SK-N-SH treated with all-trans-retinoic acid at 6 μM for 48 hours (cell line): Measurements from ENCODE around the gene PDGFD.

Experiments
- ATAC-seq: fragments of 200-7000 bp; cut with Tn5 transposase; 3 replicates; pipeline ENCODE4 v1.9.1; 2020; ENCODE audit warnings: mild to moderate bottlenecking, moderate library complexity
- ARNTL ChIP-seq: fragments of 450-650 bp; formaldehyde crosslinking; IDR thresholded peaks from 2 replicates; pipeline ENCODE4 v1.5.0; 2020; ENCODE audit warnings: low read depth, mild to moderate bottlenecking, moderate library complexity, borderline replicate concordance
- BACH2 ChIP-seq: fragments of 250-450 bp; sonication (Bioruptor Pico); IDR thresholded peaks from 2 replicates; pipeline ENCODE4 v1.9.0; 2021; ENCODE audit warnings: mild to moderate bottlenecking, borderline replicate concordance
- CSDC2 ChIP-seq: fragments of 250-450 bp; sonication (Bioruptor Pico); IDR thresholded peaks from 2 replicates; pipeline ENCODE4 v1.5.0; 2020; ENCODE audit warnings: mild to moderate bottlenecking, moderate library complexity
- ESRRG ChIP-seq: fragments of 250-450 bp; sonication (Bioruptor Pico); IDR thresholded peaks from 2 replicates; pipeline ENCODE4 v1.6.1; 2021; ENCODE audit warnings: mild to moderate bottlenecking
- GLIS3 ChIP-seq: fragments of 250-450 bp; sonication (Bioruptor Pico); IDR thresholded peaks from 2 replicates; pipeline ENCODE4 v1.5.0; 2020; ENCODE audit warnings: mild to moderate bottlenecking, moderate library complexity
- ISL1 ChIP-seq: fragments of 250-450 bp; sonication (Bioruptor Pico); IDR thresholded peaks from 2 replicates; pipeline ENCODE4 v2.1.2; 2022; ENCODE audit warnings: mild to moderate bottlenecking, moderate library complexity
- RARB ChIP-seq: fragments of 250-450 bp; sonication (Bioruptor Pico); IDR thresholded peaks from 2 replicates; pipeline ENCODE4 v1.8.0; 2021; ENCODE audit warnings: mild to moderate bottlenecking, moderate library complexity
- SNAI2 ChIP-seq: fragments of 250-450 bp; sonication (Bioruptor Pico); IDR thresholded peaks from 2 replicates; pipeline ENCODE4 v1.5.0; 2020; ENCODE audit warnings: mild to moderate bottlenecking, moderate library complexity
- TCF4 ChIP-seq: fragments of 250-450 bp; sonication (Bioruptor Pico); IDR thresholded peaks from 2 replicates; pipeline ENCODE4 v1.8.0; 2021; ENCODE audit warnings: mild to moderate bottlenecking, moderate library complexity, borderline replicate concordance
- TOX ChIP-seq: fragments of 250-450 bp; sonication (Bioruptor Pico); IDR thresholded peaks from 2 replicates; pipeline ENCODE4 v1.8.0; 2021; ENCODE audit warnings: mild to moderate bottlenecking, moderate library complexity, borderline replicate concordance
- ZC3H10 ChIP-seq: fragments of 250-450 bp; sonication (Bioruptor Pico); IDR thresholded peaks from 2 replicates; pipeline ENCODE4 v1.5.1; 2021; ENCODE audit warnings: mild to moderate bottlenecking, moderate library complexity
- ZFP3 ChIP-seq: fragments of 250-450 bp; sonication (Bioruptor Pico); IDR thresholded peaks from 2 replicates; pipeline ENCODE4 v1.5.0; 2020; ENCODE audit warnings: mild to moderate bottlenecking, moderate library complexity
- ZFP30 ChIP-seq: fragments of 450-650 bp; formaldehyde crosslinking; IDR thresholded peaks from 2 replicates; pipeline ENCODE4 v1.5.0; 2022; ENCODE audit warnings: mild to moderate bottlenecking, moderate library complexity
- ZNF565 ChIP-seq: fragments of 450-650 bp; formaldehyde crosslinking; conservative IDR thresholded peaks from 2 replicates; pipeline ENCODE4 v1.5.0; 2020; ENCODE audit warnings: low read depth, mild to moderate bottlenecking, moderate library complexity
- ZNF70 ChIP-seq: fragments of 450-650 bp; formaldehyde crosslinking; IDR thresholded peaks from 2 replicates; pipeline ENCODE4 v1.5.0; 2020; ENCODE audit warnings: mild to moderate bottlenecking, moderate library complexity
- ZNF8 ChIP-seq: fragments of 450-650 bp; formaldehyde crosslinking; IDR thresholded peaks from 2 replicates; pipeline ENCODE4 v1.5.0; 2020; ENCODE audit warnings: mild to moderate bottlenecking, moderate library complexity
- TF ChIP-seq, protein P1 (sequence below): fragments of 250-450 bp; sonication (Bioruptor Pico); IDR thresholded peaks from 2 replicates; pipeline ENCODE4 v1.8.0; 2020; ENCODE audit warnings: mild to moderate bottlenecking, moderate library complexity, borderline replicate concordance
- TF ChIP-seq, protein P2 (sequence below): fragments of 250-450 bp; sonication (Bioruptor Pico); IDR thresholded peaks from 2 replicates; pipeline ENCODE4 v1.5.1; 2021; ENCODE audit warnings: mild to moderate bottlenecking, moderate library complexity
- TF ChIP-seq, protein P3 (sequence below): fragments of 250-450 bp; sonication (Bioruptor Pico); IDR thresholded peaks from 2 replicates; pipeline ENCODE4 v1.8.0; 2021; ENCODE audit warnings: low read depth, mild to moderate bottlenecking, moderate library complexity, borderline replicate concordance
- TF ChIP-seq, protein P4 (sequence below): fragments of 250-450 bp; sonication (Bioruptor Pico); IDR thresholded peaks from 2 replicates; pipeline ENCODE4 v1.5.0; 2020; ENCODE audit warnings: mild to moderate bottlenecking, moderate library complexity

The PDGFD gene

DNA sequence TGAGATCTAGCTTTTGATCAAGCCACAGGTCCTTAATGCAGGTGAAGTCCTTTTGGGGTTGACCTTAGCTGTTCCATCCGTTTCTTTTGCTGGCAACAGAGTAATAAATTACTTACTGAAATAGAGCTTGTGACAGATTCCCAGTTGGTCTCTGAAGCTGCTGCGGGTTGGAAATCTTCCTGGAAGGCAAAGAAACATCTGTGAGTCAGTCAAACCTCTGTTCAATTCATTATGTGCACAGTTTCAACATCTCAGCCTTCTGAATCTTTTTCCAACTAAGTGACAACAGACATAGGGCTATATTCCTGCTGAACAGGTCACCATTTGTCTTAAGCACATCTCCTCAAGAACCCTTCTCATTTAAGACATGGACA lies 216.4 kb downstream of the PDGFD start:
- peak; percentile 34; the same call in 2 of the 3 replicates for ATAC-seq
- TF ChIP-seq, protein P1, sequence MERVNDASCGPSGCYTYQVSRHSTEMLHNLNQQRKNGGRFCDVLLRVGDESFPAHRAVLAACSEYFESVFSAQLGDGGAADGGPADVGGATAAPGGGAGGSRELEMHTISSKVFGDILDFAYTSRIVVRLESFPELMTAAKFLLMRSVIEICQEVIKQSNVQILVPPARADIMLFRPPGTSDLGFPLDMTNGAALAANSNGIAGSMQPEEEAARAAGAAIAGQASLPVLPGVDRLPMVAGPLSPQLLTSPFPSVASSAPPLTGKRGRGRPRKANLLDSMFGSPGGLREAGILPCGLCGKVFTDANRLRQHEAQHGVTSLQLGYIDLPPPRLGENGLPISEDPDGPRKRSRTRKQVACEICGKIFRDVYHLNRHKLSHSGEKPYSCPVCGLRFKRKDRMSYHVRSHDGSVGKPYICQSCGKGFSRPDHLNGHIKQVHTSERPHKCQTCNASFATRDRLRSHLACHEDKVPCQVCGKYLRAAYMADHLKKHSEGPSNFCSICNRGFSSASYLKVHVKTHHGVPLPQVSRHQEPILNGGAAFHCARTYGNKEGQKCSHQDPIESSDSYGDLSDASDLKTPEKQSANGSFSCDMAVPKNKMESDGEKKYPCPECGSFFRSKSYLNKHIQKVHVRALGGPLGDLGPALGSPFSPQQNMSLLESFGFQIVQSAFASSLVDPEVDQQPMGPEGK (CRISPR knock-in tag) = no peak
- 0 out of 2 replicates have a peak, but pooled peaks have one; percentile 0 for TF ChIP-seq ISL1 (CRISPR knock-in tag)

DNA sequence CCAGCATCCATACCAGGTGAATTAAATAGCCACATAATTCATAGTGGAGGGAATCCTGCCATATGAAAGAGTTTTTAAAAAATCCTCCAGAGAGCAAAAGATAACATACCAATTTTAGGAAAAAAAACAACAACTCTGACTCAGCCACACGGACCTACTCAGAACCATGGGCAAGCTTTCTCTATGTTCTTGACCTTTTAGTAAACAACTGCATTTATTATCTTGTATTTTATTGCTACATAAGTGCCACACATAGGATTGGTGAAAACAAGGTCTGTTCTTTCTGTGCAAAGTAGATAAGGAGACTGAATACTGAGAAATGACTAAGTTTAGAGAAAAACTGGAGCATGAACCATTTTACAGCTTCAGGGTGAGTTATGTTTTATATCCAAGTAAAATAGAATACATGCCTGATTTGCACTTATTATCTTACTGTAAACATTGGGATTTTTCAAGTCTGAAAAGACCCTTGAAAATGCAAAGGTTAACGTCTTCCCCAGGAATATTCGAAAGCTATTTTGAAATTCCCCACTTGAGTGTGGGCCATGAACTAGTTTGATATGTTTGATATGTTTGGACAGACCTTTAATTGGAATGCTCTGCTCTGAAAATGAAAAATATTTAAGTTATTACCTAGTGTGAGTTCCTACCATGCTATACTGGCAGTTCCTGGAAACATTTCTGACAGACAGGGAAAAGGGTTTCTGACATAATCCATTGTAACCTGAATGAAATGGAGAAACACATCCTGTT lies 217.0 kb downstream of the PDGFD start:
- peak; percentile 53 for ATAC-seq
- peak; percentile 18; the same call in 1 of the 2 replicates for TF ChIP-seq ISL1 (CRISPR knock-in tag)
- TF ChIP-seq, protein P2, sequence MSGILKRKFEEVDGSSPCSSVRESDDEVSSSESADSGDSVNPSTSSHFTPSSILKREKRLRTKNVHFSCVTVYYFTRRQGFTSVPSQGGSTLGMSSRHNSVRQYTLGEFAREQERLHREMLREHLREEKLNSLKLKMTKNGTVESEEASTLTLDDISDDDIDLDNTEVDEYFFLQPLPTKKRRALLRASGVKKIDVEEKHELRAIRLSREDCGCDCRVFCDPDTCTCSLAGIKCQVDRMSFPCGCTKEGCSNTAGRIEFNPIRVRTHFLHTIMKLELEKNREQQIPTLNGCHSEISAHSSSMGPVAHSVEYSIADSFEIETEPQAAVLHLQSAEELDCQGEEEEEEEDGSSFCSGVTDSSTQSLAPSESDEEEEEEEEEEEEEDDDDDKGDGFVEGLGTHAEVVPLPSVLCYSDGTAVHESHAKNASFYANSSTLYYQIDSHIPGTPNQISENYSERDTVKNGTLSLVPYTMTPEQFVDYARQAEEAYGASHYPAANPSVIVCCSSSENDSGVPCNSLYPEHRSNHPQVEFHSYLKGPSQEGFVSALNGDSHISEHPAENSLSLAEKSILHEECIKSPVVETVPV = no peak

DNA sequence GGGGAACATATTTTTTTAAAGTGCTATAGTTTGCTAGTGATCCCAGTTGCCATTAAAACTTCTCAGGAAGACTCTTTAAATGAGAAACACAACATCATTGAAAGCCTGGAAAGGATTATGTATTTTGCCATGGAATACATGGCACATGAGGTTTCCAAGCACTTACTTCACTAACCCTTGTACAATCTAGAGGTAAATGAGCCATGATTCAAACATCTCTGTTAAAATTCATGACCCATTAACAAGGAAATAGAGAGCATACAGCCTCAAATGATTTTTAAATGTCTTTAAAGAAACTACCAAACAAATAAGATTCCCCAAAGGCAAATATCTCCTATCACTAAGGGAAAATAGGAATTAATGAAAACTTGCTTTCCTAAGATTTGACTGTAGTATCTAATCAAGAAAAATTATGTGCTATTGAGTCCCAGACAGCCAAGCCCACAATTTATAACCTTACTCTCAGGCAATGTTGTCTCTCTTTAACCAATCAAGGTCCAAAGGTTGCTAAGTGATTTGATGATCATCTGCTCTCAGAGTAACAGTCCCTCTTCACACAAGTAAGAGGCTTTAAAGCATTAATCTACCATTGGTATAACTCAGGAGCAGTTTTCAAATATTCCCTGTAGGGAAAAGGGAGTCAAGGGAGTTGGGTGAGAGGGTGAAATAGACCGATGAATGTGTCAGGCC lies 219.6 kb downstream of the PDGFD start:
- ATAC-seq = no peak
- TF ChIP-seq ZFP3 (CRISPR knock-in tag) (no peak), RARB (CRISPR knock-in tag) (no peak), ZC3H10 (no peak), ESRRG (no peak), GLIS3 (CRISPR knock-in tag) (no peak), TOX (CRISPR knock-in tag) (no peak), ZNF8 (CRISPR knock-in tag) (no peak)
- TF ChIP-seq, protein P1 (CRISPR knock-in tag) = no peak
- TF ChIP-seq, protein P3, sequence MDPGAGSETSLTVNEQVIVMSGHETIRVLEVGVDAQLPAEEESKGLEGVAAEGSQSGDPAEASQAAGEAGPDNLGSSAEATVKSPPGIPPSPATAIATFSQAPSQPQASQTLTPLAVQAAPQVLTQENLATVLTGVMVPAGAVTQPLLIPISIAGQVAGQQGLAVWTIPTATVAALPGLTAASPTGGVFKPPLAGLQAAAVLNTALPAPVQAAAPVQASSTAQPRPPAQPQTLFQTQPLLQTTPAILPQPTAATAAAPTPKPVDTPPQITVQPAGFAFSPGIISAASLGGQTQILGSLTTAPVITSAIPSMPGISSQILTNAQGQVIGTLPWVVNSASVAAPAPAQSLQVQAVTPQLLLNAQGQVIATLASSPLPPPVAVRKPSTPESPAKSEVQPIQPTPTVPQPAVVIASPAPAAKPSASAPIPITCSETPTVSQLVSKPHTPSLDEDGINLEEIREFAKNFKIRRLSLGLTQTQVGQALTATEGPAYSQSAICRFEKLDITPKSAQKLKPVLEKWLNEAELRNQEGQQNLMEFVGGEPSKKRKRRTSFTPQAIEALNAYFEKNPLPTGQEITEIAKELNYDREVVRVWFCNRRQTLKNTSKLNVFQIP (CRISPR knock-in tag) = no peak
- TF ChIP-seq, protein P4, sequence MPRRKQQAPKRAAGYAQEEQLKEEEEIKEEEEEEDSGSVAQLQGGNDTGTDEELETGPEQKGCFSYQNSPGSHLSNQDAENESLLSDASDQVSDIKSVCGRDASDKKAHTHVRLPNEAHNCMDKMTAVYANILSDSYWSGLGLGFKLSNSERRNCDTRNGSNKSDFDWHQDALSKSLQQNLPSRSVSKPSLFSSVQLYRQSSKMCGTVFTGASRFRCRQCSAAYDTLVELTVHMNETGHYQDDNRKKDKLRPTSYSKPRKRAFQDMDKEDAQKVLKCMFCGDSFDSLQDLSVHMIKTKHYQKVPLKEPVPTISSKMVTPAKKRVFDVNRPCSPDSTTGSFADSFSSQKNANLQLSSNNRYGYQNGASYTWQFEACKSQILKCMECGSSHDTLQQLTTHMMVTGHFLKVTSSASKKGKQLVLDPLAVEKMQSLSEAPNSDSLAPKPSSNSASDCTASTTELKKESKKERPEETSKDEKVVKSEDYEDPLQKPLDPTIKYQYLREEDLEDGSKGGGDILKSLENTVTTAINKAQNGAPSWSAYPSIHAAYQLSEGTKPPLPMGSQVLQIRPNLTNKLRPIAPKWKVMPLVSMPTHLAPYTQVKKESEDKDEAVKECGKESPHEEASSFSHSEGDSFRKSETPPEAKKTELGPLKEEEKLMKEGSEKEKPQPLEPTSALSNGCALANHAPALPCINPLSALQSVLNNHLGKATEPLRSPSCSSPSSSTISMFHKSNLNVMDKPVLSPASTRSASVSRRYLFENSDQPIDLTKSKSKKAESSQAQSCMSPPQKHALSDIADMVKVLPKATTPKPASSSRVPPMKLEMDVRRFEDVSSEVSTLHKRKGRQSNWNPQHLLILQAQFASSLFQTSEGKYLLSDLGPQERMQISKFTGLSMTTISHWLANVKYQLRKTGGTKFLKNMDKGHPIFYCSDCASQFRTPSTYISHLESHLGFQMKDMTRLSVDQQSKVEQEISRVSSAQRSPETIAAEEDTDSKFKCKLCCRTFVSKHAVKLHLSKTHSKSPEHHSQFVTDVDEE = no peak

DNA sequence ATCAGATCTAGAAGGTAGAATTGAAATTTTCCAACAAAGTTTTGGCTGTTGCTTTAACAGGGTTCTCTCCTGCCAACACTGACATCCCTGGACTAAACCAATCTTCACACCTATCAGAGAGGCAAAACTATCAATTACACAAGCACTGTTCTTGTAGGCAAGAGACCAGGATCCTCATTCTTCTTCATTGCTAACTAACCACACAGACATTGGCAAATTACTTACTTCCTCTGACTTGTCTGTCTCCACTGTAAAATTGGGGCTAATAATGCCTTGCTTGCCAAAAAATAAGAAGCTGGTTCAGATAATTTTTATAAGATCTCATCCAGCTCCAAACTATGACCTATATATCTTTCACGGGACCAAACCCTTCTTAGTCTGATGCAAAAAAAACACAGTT lies 221.3 kb downstream of the PDGFD start:
- no peak for ATAC-seq
- TF ChIP-seq TOX (CRISPR knock-in tag) (no peak), ARNTL (CRISPR knock-in tag) (no peak), TCF4 (CRISPR knock-in tag) (no peak), ZNF70 (CRISPR knock-in tag) (no peak), ZFP30 (CRISPR knock-in tag) (no peak), ZNF565 (no peak), CSDC2 (CRISPR knock-in tag) (no peak), BACH2 (CRISPR knock-in tag) (no peak), ISL1 (CRISPR knock-in tag) (no peak), RARB (CRISPR knock-in tag) (no peak), SNAI2 (CRISPR knock-in tag) (no peak), ZNF8 (CRISPR knock-in tag) (no peak)
- TF ChIP-seq, protein P2 = no peak
- TF ChIP-seq, protein P1 (CRISPR knock-in tag) = no peak
- TF ChIP-seq, all 23 proteins: peak for 0
